HepG2 (cell line): ENCODE results near the gene ZNFX1. TPM values are rescaled to one million over a fixed set of nuclear protein-coding genes. Genes with fewer than 3 reads are reported as not detected.

ENCODE experiments used
- ATAC-seq: fragments of 200-7000 bp; cut with Tn5 transposase; 3 replicates; pipeline ENCODE4 v1.9.1; 2020; ENCODE audit warnings: mild to moderate bottlenecking, moderate library complexity
- BruUV-seq: library from RNA; stranded (reverse); fragments of 400-500 nt; replicated peaks from 2 replicates; lab custom pipeline; 2021; lab: Mats Ljungman, UMichigan
- CTCF ChIA-PET: fragments of 300-600 bp; formaldehyde crosslinking; extraction: SDS; loops from one replicate; lab custom pipeline; 2021; ENCODE audit warnings: low total read pairs, inconsistent platforms, low intra/inter-chr PET ratio; lab: Yijun Ruan, JAX
- POLR2A ChIA-PET: fragments of 350-600 bp; sonication (Branson Sonifier 250); formaldehyde crosslinking; loops from one replicate; lab custom pipeline; 2020; ENCODE audit warnings: antibody characterized with exemption, inconsistent platforms; lab: Yijun Ruan, JAX
- DNase-seq: peaks from one replicate; pipeline ENCODE4 v3.0.0-alpha.2; 2015; ENCODE audit warnings: low spot score
- FAIRE-seq: peaks from 3 replicates; lab custom pipeline; 2011; peaks lifted over from hg19 to GRCh38; lab: Jason Lieb, UNC
- H2AFZ ChIP-seq: one replicate; pipeline ENCODE4 v1.6.1; 2011; ENCODE audit warnings: low read length, inconsistent platforms
- H3K27ac ChIP-seq: fragments of 300-600 bp; 3 replicates; pipeline ENCODE4 v1.8.0; 2011; ENCODE audit warnings: mixed run types, mild to moderate bottlenecking, mixed read lengths, low read length, inconsistent platforms; ENCODE audit not compliant: insufficient read depth; ENCODE audit errors: extremely low read length
- H3K27me3 ChIP-seq, 2 experiments: fragments of 200-600 bp in 1 of 2; 2 replicates in 1 of 2; 3 replicates in 1 of 2; pipeline versions ENCODE4 v1.6.0 to v1.8.0; 2011; ENCODE audit warnings: low read length in 2 of 2, mild to moderate bottlenecking in 2 of 2, moderate library complexity in 2 of 2, inconsistent platforms in 1 of 2; ENCODE audit not compliant: insufficient read depth in 2 of 2, control insufficient read depth in 1 of 2
- H3K36me3 ChIP-seq, 2 experiments: fragments of 200-600 bp in 1 of 2; replicated peaks in 1 of 2; 2 replicates in 1 of 2; 3 replicates in 1 of 2; pipeline versions ENCODE4 v1.5.1 to v1.8.0; 2011; ENCODE audit warnings: low read length in 2 of 2, inconsistent platforms in 1 of 2; ENCODE audit not compliant: insufficient read depth in 2 of 2, control insufficient read depth in 1 of 2
- H3K4me1 ChIP-seq: 2 replicates; pipeline ENCODE4 v1.5.1; 2012; ENCODE audit warnings: low read length, inconsistent platforms; ENCODE audit not compliant: insufficient read depth
- H3K4me2 ChIP-seq: 2 replicates; pipeline ENCODE4 v1.6.0; 2011; ENCODE audit warnings: low read depth, low read length, inconsistent platforms
- H3K4me3 ChIP-seq, 3 experiments: fragments of 200-600 bp in 1 of 3; sonication (generic), shearing (Covaris generic) in 1 of 3; replicated peaks in 1 of 3; 2 replicates each; pipeline ENCODE4 v1.5.1; 2011 to 2016; ENCODE audit warnings: low read length in 3 of 3, inconsistent platforms in 2 of 3, low read depth in 2 of 3, mild to moderate bottlenecking in 2 of 3, control low read depth in 1 of 3, mixed read lengths in 1 of 3; ENCODE audit not compliant: insufficient read depth in 1 of 3
- H3K79me2 ChIP-seq: one replicate; pipeline ENCODE4 v1.6.1; 2011; ENCODE audit warnings: low read length, inconsistent platforms; ENCODE audit not compliant: insufficient read depth
- H3K9ac ChIP-seq: 2 replicates; pipeline ENCODE4 v1.6.0; 2011; ENCODE audit warnings: mild to moderate bottlenecking, low read depth, low read length, inconsistent platforms; ENCODE audit not compliant: insufficient read depth
- H3K9me3 ChIP-seq: 2 replicates; pipeline ENCODE4 v1.5.1; 2012; ENCODE audit warnings: mild to moderate bottlenecking, low read length
- H4K20me1 ChIP-seq: 2 replicates; pipeline ENCODE4 v1.6.0; 2011; ENCODE audit warnings: inconsistent platforms, mild to moderate bottlenecking, low read length, moderate library complexity; ENCODE audit not compliant: insufficient read depth
- ATF7-NPFF ChIP-seq: sonication (generic); formaldehyde crosslinking; IDR thresholded peaks from 2 replicates; pipeline ENCODE4 v1.8.1; 2023; ENCODE audit warnings: mild to moderate bottlenecking, low read depth, missing genetic modification reagents, moderate library complexity
- DNMT3B ChIP-seq: conservative IDR thresholded peaks from 2 replicates; pipeline ENCODE4 v1.6.1; 2016; ENCODE audit warnings: missing biosample characterization, control low read depth
- ISL2 ChIP-seq: sonication (generic); formaldehyde crosslinking; IDR thresholded peaks from 2 replicates; pipeline ENCODE4 v1.5.0; 2020; ENCODE audit warnings: missing genetic modification reagents
- MIXL1 ChIP-seq: IDR thresholded peaks from 2 replicates; pipeline ENCODE4 v1.6.1; 2016
- SRY ChIP-seq: sonication (generic); formaldehyde crosslinking; IDR thresholded peaks from 2 replicates; pipeline ENCODE4 v1.8.0; 2022; ENCODE audit warnings: mild to moderate bottlenecking, missing genetic modification reagents
- ZBTB2 ChIP-seq: sonication (generic); formaldehyde crosslinking; IDR thresholded peaks from 2 replicates; pipeline ENCODE4 v1.8.0; 2022; ENCODE audit warnings: low read depth, missing genetic modification reagents
- ZBTB42 ChIP-seq: sonication (generic); formaldehyde crosslinking; IDR thresholded peaks from 2 replicates; pipeline ENCODE4 v1.5.0; 2020; ENCODE audit warnings: mild to moderate bottlenecking, missing genetic modification reagents
- ZNF205 ChIP-seq: IDR thresholded peaks from 2 replicates; pipeline ENCODE4 v1.6.1; 2018; ENCODE audit warnings: missing biosample characterization, missing genetic modification reagents
- ZNF460 ChIP-seq: sonication (generic); formaldehyde crosslinking; IDR thresholded peaks from 2 replicates; pipeline ENCODE4 v1.5.1; 2020; ENCODE audit warnings: missing genetic modification reagents, mild to moderate bottlenecking, borderline replicate concordance
- ZNF546 ChIP-seq: sonication (generic); formaldehyde crosslinking; conservative IDR thresholded peaks from 2 replicates; pipeline ENCODE4 v1.8.1; 2023; ENCODE audit warnings: mild to moderate bottlenecking, missing genetic modification reagents
- ZNF550 ChIP-seq: sonication (generic); formaldehyde crosslinking; IDR thresholded peaks from 2 replicates; pipeline ENCODE4 v1.4.0; 2020; ENCODE audit warnings: mild to moderate bottlenecking, missing genetic modification reagents, borderline replicate concordance
- ZNF646 ChIP-seq: sonication (generic); formaldehyde crosslinking; IDR thresholded peaks from 2 replicates; pipeline ENCODE4 v1.9.0; 2021; ENCODE audit warnings: mild to moderate bottlenecking, missing genetic modification reagents
- ZNF816 ChIP-seq: sonication (generic); formaldehyde crosslinking; IDR thresholded peaks from 2 replicates; pipeline ENCODE4 v1.8.0; 2022; ENCODE audit warnings: missing genetic modification reagents, mild to moderate bottlenecking, borderline replicate concordance
- WGBS: methylation state at CpG from one replicate; pipeline ENCODE4 v1.1.6; 2017; ENCODE audit warnings: low lambda C conversion rate; 5-methylcytosine and 5-hydroxymethylcytosine counted together
- in situ Hi-C: cut with HindIII; loops from 2 replicates; pipeline ENCODE4 v1.10.0; 2017; ENCODE audit warnings: low pct_unique_long_range_greater_than_20kb; ENCODE audit not compliant: extremely low pct_ligation_motif_present
- intact Hi-C: fragments of 100-400 bp; cut with micrococcal nuclease; formaldehyde crosslinking; loops from one replicate; pipeline ENCODE4 v1.10.0; 2022; ENCODE audit not compliant: unreplicated experiment
- polyA plus RNA-seq, 8 experiments: library from polyadenylated mRNA; depleted of rRNA in 3 of 8; stranded (reverse) in 7 of 8; unstranded in 1 of 8; fragments of >200 nt; fragmentation: Illumina TruSeq in 4 of 8; extraction: Trizol in 4 of 8; gene quantifications; 2 replicates each; pipeline versions ENCODE4 v1.2.1 to v1.2.3, GENCODE V29; 2011 to 2016; ENCODE audit warnings: low read depth in 4 of 8, missing spikeins in 1 of 8, mixed read lengths in 1 of 8; ENCODE audit not compliant: insufficient read depth in 1 of 8
- total RNA-seq, 5 experiments: library from RNA; depleted of rRNA; stranded (reverse); fragments of >200 nt; fragmentation: Illumina TruSeq; extraction: Trizol; gene quantifications; 2 replicates each; pipeline ENCODE4 v1.2.3, GENCODE V29; 2016; ENCODE audit warnings: low read depth in 1 of 5

Gene ZNFX1
- total and polyA plus RNA-seq, 2 of the 13 experiments (the other 11 are each of a cell fraction or from before 2014, with no cell fraction given) = 2.9 to 11.1 TPM

GRCh38 chr20:49252556-49253350, 25.1 kb downstream of the ZNFX1 start:
- Histone ChIP-seq H3K4me2 (no peak overlapping the region), H3K79me2 (no peaks in the 10 kb centered on the region), H3K27me3 (no peaks in the 10 kb centered on the region), H3K4me1 (no peaks in the 10 kb centered on the region), H3K9me3 (no peaks in the 10 kb centered on the region), H3K4me3 (no peak overlapping the region), H3K9ac (no peak overlapping the region), H3K36me3 (peaks cover 63 to 87% of the 10 kb centered on the region in 2 experiments), H2AFZ (no peak overlapping the region), H3K27ac (no peak overlapping the region), H4K20me1 (no peaks in the 10 kb centered on the region)
- in situ Hi-C loops (no loop called here), intact Hi-C loops (no loop called here)
- ATAC-seq (no peak), DNase-seq (no peak), FAIRE-seq (no peak)
- BruUV-seq = no TSS peak
- CTCF ChIA-PET = no interaction called here
- POLR2A ChIA-PET = no interaction called here
- 86% methylated on average over 6 of the region's 6 CpGs for WGBS
- no peak for TF ChIP-seq MIXL1 (CRISPR knock-in tag)
- no peak for TF ChIP-seq ISL2 (CRISPR knock-in tag)
- no peak for TF ChIP-seq SRY (CRISPR knock-in tag)
- no peak for TF ChIP-seq ZNF550
- no peak for TF ChIP-seq DNMT3B (CRISPR knock-in tag)
- TF ChIP-seq ZNF205 (CRISPR knock-in tag) = no peak
- no peak for TF ChIP-seq ATF7-NPFF (CRISPR knock-in tag)
- TF ChIP-seq ZNF816 (CRISPR knock-in tag) = no peak
- no peak for TF ChIP-seq ZBTB2 (CRISPR knock-in tag)
- no peak for TF ChIP-seq ZNF460 (CRISPR knock-in tag)
- TF ChIP-seq ZNF546 (CRISPR knock-in tag) = no peak
- no peak for TF ChIP-seq ZBTB42 (CRISPR knock-in tag)
- no peak for TF ChIP-seq ZNF646 (CRISPR knock-in tag)
